Neural progenitor cell (in vitro differentiated cells): ENCODE measurements around the gene POLN.

Source experiments
- CTCF ChIP-seq: fragments of 200-600 bp; sonication (generic); IDR thresholded peaks from 2 replicates; pipeline ENCODE4 v1.5.1; 2017; ENCODE audit warnings: antibody characterized with exemption, mild to moderate bottlenecking
- EZH2 ChIP-seq: fragments of 200-600 bp; sonication (generic); IDR thresholded peaks from 2 replicates; pipeline ENCODE4 v1.6.1; 2017; ENCODE audit warnings: antibody characterized with exemption, mild to moderate bottlenecking, moderate library complexity

- no peak for TF ChIP-seq CTCF
- TF ChIP-seq EZH2, result no peak
These were observed 170.5 kb downstream of the POLN start for GRCh38 chr4:2071252-2071911.
